GM12873 (cell line): ENCODE data around the gene TRIO.

Experiments
- CTCF ChIP-seq: IDR thresholded peaks from 2 replicates; pipeline ENCODE4 v1.5.1; 2012; ENCODE audit warnings: low read depth, mild to moderate bottlenecking, moderate library complexity, low read length, control low read depth; ENCODE audit not compliant: insufficient read depth; ENCODE audit errors: missing control alignments

TRIO gene

GRCh38 chr5:14165375-14166106, 22.4 kb downstream of the TRIO start:
- no peak for TF ChIP-seq CTCF

- TF ChIP-seq CTCF: no peak
Measured at GRCh38 chr5:14166437-14166836, 23.3 kb downstream of the TRIO start.

GRCh38 chr5:14167211-14167845, 24.2 kb downstream of the TRIO start:
- no peak for TF ChIP-seq CTCF

- TF ChIP-seq CTCF: no peak
Measured at GRCh38 chr5:14168144-14168792, 25.1 kb downstream of the TRIO start.

GRCh38 chr5:14168793-14169262, 25.7 kb downstream of the TRIO start:
- TF ChIP-seq CTCF: peak; percentile 24

- no peak for TF ChIP-seq CTCF
Measured at GRCh38 chr5:14171046-14171445, 27.9 kb downstream of the TRIO start.

- TF ChIP-seq CTCF: no peak
Measured at GRCh38 chr5:14171621-14172020, 28.5 kb downstream of the TRIO start.
